Jurkat, Clone E6-1 (cell line): ENCODE data around the gene SRPRB.

Experiments used
- DNase-seq: peaks from one replicate; pipeline ENCODE4 v3.0.0-alpha.2; 2011; ENCODE audit warnings: low read depth, low spot score
- H3K4me3 ChIP-seq: 2 replicates; pipeline ENCODE4 v1.5.1; 2011; ENCODE audit warnings: mild to moderate bottlenecking, low read length, control low read depth, moderate library complexity

Gene SRPRB

DNA sequence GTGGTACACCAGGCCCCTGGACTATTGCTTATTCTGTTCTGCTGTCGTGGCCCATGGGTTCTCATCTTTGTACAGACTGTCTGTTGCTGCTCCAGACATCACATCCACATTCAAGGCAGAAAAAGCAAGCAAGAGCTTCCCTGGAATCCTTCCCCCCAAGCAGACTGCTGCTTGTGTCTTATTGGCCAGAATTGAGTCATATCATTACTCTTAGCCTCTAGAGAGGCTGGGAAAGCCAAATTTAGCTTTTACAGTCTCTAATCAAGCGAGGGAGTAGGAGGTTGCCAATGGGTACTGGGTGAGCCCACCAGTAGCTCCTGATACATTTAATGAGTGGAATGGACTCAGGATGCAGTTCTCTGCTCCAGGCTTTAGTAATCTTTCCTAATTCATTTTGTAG is 50.7 kb downstream of the SRPRB start:
- no peak for DNase-seq
- no peak overlapping the region for H3K4me3 ChIP-seq

DNA sequence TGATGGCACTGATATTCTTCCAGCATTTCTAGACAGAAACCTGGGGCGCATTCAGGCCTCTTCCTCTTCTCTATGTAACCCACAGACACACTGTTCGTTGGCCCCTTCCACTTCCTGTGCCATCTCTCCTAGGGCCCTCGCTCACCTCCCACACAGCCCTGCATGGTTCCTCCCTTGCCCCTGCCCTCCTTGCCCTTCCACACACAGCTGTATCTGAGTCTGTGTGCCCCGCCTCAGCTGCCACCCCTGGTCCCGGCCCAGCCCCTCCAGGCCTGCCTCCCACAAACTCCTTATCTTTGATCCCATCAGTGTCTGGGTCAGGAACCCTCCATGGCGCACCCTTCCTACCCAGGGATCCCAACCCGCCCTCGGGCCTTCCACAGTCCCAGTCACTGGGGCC is 52.2 kb downstream of the SRPRB start:
- DNase-seq = peak; percentile 52

GRCh38 chr3:133859381-133860234 is 54.0 kb downstream of the SRPRB start:
- DNase-seq = no peak
- no peak overlapping the region for H3K4me3 ChIP-seq

More for the DNA sequence above, 52.2 kb downstream of the SRPRB start:
- no peak overlapping the region for H3K4me3 ChIP-seq

DNA sequence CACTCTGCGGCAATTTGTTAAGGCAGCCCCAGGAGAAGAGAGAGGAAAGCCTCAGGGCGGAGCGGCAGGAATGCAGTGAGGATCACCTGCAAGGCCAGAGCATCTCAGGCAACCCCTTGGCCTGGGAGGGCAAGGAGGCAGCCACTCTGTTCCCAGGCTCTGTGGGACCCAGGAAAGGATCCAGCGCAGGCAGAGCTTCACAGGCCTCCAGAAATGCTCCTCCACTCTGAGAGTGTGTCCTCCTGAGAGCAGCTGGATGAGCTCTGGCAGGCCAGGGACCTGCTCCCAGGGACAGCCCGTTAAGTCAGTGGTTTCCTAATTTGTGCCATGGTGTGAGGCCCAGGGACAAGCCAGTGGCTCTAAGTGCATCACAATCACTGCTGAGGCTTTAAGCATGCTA is 54.9 kb downstream of the SRPRB start:
- no peak for DNase-seq
- no peak overlapping the region for H3K4me3 ChIP-seq

DNA sequence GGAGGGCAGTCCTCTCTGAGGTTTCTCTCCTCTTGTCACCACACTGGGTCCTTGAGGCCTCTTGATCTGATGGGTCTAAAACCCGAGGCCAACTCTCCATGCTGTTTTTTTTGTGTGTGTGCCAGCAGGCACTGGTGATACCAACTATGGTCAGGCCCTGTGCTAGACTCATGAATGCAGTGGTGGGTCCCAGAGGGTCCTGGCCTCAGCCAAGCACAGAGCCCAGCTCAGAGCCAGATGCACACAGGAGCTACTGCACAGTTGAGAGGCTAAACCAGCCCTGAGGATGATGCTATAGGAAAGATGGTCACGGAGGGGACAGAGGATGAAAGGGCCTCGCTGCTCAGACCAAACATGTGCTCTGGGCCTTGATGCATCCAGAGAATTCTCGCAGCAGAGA is 56.5 kb downstream of the SRPRB start:
- no peak for DNase-seq
- no peak overlapping the region for H3K4me3 ChIP-seq

DNA sequence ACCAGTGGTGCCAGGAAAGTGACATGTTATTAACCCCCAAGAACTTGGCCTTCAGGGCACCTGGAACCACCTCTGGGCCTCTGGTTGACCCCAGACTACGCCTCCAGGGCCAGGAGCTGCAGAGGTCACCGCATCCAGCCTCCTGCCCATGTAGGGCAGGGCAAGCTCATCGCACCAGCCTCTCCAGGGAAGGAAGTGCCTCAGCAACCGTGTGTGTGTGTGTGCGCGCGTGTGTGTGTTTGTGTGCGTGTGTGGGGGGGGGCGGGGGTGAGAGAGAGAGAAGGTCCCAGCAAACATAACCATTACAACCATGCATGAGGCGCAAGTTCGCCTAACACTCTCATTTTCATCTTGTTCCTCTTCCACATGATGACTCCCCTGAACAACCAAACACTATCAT is 58.3 kb downstream of the SRPRB start:
- DNase-seq = no peak
- H3K4me3 ChIP-seq = no peak overlapping the region

DNA sequence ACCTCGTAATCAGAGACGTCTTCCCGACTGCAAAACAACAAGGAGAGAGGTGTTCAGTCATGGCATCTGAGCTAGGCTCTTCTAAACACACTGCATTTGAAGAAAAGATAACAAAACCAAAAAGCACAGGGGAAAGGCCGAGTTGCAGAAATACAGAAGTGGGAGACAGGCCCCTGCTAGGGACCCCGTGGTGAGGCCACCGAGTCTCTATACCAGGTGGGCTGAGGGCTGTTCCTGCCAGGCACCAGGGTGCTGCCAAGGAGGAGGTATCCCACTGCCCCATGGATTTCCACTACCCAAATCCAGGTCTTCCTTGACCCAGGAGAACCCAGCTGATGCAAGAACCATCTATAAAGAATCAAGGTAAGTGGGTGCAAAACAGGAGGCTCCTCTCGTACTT is 59.0 kb downstream of the SRPRB start:
- no peak for DNase-seq
- no peak overlapping the region for H3K4me3 ChIP-seq

DNA sequence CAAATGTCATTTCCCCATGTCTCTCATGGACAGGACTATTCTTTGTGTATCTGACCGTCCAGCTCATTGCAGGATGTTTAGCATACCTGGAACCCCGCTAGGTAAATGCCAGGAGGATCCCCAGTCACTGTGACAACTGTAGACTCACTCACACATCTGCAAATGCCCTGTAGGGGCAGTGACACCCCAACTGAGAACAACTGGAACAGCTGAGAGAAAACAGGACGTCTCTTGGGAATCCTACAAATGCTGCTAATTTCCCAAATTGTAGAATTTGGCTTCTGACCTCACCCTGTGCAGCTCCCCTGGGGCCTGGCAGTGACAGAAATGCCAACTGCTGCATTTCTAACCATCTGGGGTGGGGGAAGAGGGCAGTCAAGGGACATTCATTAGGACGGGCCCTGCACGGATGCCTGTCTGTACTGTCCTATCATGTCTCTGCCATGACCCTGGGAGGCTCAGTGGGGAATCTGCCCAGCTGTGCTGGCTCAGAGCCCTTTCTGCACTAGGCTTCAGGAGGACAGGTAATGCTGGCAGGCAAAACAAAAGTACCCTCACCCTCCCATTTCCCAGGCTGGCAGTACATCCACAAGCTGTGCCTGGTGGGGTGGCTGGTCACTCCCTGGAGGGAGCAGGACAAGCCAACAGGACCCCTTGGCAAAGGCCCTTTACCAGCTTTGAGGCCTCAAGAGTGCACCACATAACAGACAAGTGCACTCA is 59.7 kb downstream of the SRPRB start:
- H3K4me3 ChIP-seq = no peak overlapping the region
- no peak for DNase-seq

DNA sequence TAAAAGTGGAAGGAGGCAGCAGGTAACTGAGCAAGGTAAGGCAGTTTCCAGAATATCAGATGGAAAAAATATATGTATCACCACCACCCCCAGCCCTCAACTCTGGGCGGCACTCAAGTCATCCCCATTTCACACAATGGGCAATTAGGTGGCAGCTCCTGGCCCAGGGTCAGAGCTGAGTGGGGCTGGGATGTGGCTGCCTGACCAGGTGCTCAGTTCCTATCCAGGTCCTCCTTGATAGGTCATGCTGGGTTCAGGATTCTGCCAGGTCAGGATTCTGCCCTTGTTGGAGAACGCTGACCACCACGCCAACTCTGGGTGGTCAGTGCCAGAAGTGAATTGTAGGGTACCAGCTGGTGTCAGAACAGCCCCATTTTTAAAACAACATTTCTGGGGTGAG is 60.5 kb downstream of the SRPRB start:
- no peak for DNase-seq
- H3K4me3 ChIP-seq = no peak overlapping the region

GRCh38 chr3:133868186-133868585 is 62.6 kb downstream of the SRPRB start:
- no peak overlapping the region for H3K4me3 ChIP-seq
- DNase-seq = no peak

GRCh38 chr3:133868758-133869475 is 63.3 kb downstream of the SRPRB start:
- H3K4me3 ChIP-seq = no peak overlapping the region
- DNase-seq = no peak

DNA sequence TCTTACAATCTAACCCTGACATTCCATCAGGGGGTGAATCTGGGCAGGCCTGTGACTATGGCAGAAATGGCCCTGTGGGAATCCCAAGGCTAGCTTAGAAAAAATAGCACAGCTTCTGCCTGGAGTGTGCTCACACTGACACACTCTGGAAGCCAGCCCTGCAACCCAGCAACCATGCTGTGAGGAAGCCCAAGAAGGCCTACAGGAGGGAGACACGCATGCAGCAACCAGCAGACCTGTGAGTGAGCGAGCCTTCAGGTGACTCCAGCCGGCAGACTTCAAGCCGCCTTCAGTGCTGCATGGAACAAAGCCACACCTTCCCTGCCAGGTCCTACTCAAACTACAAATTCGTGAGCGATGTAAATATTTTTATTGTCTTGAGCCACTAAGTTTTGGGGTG is 64.0 kb downstream of the SRPRB start:
- DNase-seq = no peak
- H3K4me3 ChIP-seq = no peak overlapping the region

DNA sequence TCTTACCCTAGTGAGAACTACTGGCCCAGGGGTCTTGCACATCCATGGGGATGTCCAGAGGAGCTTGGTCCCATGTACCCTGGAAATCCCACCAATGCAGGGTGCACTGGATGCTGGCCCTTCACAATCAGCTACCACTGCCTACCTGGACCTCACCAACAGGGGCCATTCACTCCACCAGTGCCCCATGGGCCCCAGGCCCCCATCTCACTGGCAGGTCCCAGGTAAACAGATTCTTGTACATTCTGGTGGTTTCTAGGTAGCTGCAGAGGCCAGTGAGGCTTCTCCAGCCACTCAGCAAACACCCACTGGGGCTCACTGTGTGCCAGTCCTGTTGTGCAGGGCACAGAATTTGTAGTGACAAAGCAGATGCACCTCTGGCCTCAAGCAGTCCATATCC is 65.2 kb downstream of the SRPRB start:
- no peak overlapping the region for H3K4me3 ChIP-seq
- no peak for DNase-seq
